ENCODE results near the gene KRT222. TPM values are rescaled to one million over a fixed set of nuclear protein-coding genes. Genes with fewer than 3 reads are reported as not detected.

Gene KRT222
- total RNA-seq, 6 experiments from 2014 or later = 1.2 to 3.2 (median 1.9) TPM

- TF ChIP-seq, protein P1, sequence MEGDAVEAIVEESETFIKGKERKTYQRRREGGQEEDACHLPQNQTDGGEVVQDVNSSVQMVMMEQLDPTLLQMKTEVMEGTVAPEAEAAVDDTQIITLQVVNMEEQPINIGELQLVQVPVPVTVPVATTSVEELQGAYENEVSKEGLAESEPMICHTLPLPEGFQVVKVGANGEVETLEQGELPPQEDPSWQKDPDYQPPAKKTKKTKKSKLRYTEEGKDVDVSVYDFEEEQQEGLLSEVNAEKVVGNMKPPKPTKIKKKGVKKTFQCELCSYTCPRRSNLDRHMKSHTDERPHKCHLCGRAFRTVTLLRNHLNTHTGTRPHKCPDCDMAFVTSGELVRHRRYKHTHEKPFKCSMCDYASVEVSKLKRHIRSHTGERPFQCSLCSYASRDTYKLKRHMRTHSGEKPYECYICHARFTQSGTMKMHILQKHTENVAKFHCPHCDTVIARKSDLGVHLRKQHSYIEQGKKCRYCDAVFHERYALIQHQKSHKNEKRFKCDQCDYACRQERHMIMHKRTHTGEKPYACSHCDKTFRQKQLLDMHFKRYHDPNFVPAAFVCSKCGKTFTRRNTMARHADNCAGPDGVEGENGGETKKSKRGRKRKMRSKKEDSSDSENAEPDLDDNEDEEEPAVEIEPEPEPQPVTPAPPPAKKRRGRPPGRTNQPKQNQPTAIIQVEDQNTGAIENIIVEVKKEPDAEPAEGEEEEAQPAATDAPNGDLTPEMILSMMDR (IDR thresholded peaks at IDR 0.05) = no peak
- TF ChIP-seq POLR2A (IDR thresholded peaks at IDR 0.05) = no peak
- ATAC-seq (no peak), DNase-seq (no peak)
- no peaks in the 10 kb centered on the region for H3K9me3 ChIP-seq
- H3K36me3 ChIP-seq = no peaks in the 10 kb centered on the region
- H3K27ac ChIP-seq = no peak overlapping the region
- WGBS (ENCODE audit: insufficient coverage, low coverage, low lambda C conversion rate, missing lambda C conversion rate) = 43% methylated on average over 5 of the region's 8 CpGs
- H3K4me1 ChIP-seq = peaks cover 0 to 12% (median 6%) of the 10 kb centered on the region in 4 donors
- no peak overlapping the region for H3K4me3 ChIP-seq
- intact Hi-C loops (cut with DNase I) = no loop called here
- H3K27me3 ChIP-seq = no peaks in the 10 kb centered on the region
Measured at GRCh38 chr17:40621578-40621977, 43.4 kb downstream of the KRT222 start.

GRCh38 chr17:40621019-40621418 lies 44.0 kb downstream of the KRT222 start:
- TF ChIP-seq POLR2A (IDR thresholded peaks at IDR 0.05) = no peak
- TF ChIP-seq, protein P1 (IDR thresholded peaks at IDR 0.05) = no peak
- H3K4me3 ChIP-seq = no peak overlapping the region
- no peaks in the 10 kb centered on the region for H3K9me3 ChIP-seq
- no peak overlapping the region for H3K27ac ChIP-seq
- H3K4me1 ChIP-seq = peaks cover 0 to 12% (median 6%) of the 10 kb centered on the region in 4 donors
- DNase-seq = no peak
- ATAC-seq = no peak
- H3K36me3 ChIP-seq = no peaks in the 10 kb centered on the region
- 73% methylated on average over 6 of the region's 6 CpGs for WGBS (ENCODE audit: insufficient coverage, low coverage, low lambda C conversion rate, missing lambda C conversion rate)
- intact Hi-C loops (cut with DNase I) = no loop called here
- no peaks in the 10 kb centered on the region for H3K27me3 ChIP-seq

DNA sequence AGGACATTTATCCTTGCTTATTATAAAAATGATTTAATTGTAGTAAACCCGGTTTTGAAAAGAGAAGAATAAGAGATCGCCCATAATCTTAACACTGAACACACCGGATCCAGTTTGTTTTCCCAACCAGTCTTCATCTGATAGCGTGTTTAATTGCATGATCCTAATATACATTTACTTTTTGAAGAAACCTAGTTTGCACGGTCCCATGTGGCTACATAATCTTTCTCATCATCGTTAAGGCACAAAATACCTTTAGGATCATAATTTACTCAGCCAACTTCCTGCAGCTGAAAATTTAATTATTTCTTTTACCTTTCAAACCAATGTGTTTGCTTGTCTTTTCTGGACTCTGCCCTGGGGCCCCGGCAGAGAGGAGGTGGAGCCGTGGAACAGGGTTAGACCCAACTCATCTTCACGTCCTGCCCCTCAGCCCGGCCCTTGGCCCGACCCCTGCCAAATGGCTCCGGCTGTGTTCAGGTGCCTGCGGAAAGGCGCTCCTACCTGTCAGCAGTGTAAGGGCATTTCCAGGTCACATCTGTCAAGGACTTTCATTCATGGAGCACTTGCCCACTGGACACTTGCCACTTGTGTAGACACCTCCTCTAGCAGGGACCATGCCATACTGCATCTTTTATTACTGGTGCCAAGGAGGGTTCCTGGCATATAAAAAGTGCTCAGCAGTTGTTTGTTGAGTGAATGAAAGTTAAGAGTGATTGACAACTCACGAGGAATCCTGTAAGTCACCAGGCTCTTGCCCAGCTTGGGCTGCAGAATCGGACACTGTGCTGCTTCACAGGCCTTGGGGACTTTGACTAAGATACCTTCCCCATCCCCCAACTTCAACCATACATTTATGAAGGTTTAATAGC lies 46.0 kb downstream of the KRT222 start:
- peak; percentile 46 to 71 (median 54) for ATAC-seq
- no peaks in the 10 kb centered on the region for H3K36me3 ChIP-seq
- intact Hi-C loops (cut with DNase I) = loop anchor here in 1 of 2 donors (5.0 kb wide), 1 partner anchor 168 kb away; no protein-coding TSS in a partner anchor
- peaks cover 0 to 12% (median 6%) of the 10 kb centered on the region in 4 donors for H3K4me1 ChIP-seq
- DNase-seq = peak in 2 of 3 donors; percentile 59 to 61
- WGBS (ENCODE audit: insufficient coverage, low coverage, low lambda C conversion rate, missing lambda C conversion rate) = 25% methylated on average over 12 of the region's 16 CpGs
- H3K9me3 ChIP-seq = no peaks in the 10 kb centered on the region
- TF ChIP-seq, protein P1 (IDR thresholded peaks at IDR 0.05) = no peak
- no peak for TF ChIP-seq POLR2A (IDR thresholded peaks at IDR 0.05)
- peak overlapping the region in 1 of 3 donors; percentile 1 for H3K4me3 ChIP-seq
- no peak overlapping the region for H3K27ac ChIP-seq
- no peaks in the 10 kb centered on the region for H3K27me3 ChIP-seq

- H3K36me3 ChIP-seq = no peaks in the 10 kb centered on the region
- no peak for ATAC-seq
- no peak for DNase-seq
- H3K27ac ChIP-seq = no peak overlapping the region
- H3K4me3 ChIP-seq = no peak overlapping the region
- peaks cover 0 to 12% (median 6%) of the 10 kb centered on the region in 4 donors for H3K4me1 ChIP-seq
- no peaks in the 10 kb centered on the region for H3K9me3 ChIP-seq
- TF ChIP-seq, protein P1 (IDR thresholded peaks at IDR 0.05) = no peak
- TF ChIP-seq POLR2A (IDR thresholded peaks at IDR 0.05) = no peak
- H3K27me3 ChIP-seq = no peaks in the 10 kb centered on the region
- intact Hi-C loops (cut with DNase I) = loop anchor here in 1 of 2 donors (5.0 kb wide), 1 partner anchor 170 kb away; no protein-coding TSS in a partner anchor
- whole genome bisulfite sequencing (ENCODE audit: insufficient coverage, low coverage, low lambda C conversion rate, missing lambda C conversion rate) = 50% methylated on average over 1 of the region's 11 CpGs
Measured at GRCh38 chr17:40617678-40618240, 47.2 kb downstream of the KRT222 start.

Measured in right lobe of liver (tissue), 6 donors.